ENCODE data around the gene RCN1. TPM values are rescaled to one million over a fixed set of nuclear protein-coding genes. Genes with fewer than 3 reads are reported as not detected.

Gene RCN1
- total RNA-seq, 1 donor from 2014 or later: 111 TPM

GRCh38 chr11:32154275-32154674, 63.4 kb downstream of the RCN1 start:
- no peak for DNase-seq

Small RNA genes lying within 50 kb of the gene (small RNA-seq; reads per million reads assigned to genes)
- gene RF00012 (ENCODE audit: low replicate concordance): not detected
